ENCODE data around the gene ITSN1.

ITSN1 gene

DNA sequence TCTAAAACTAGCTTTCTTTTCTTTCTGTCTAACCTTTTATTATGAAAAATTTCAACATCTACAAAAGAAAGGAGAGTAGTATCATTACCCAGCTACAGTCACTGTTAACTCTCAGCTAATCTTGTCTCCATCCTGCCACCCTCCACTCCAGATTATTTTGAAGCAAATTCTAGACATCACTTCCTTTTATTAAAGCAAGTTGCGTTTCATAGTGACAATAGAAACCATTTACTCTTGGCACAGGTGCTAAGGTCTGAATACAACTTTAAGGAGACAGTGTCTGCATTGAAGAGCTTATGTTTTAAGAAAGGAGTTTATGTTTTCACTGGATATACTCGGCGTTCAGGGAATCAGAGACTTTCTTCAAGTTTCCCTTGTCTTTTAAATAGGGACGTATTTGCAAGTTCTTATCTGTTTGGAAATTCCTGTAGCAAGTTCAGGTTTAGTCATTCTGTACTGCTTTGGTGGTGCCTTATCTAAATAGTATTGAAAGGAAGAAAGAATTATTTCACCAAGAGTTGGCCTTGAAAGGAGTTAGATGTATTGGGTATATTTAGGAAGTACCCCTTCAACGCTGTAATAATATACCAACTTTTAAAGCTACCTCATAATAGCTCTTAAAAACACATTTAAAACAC lies 42.7 kb downstream of the ITSN1 start:
- CTCF ChIA-PET: interaction anchor here (1.5 to 1.8 kb wide), 2 partner anchors 8 to 12 kb away, joined by 4 read pairs; no protein-coding TSS in a partner anchor
- TF ChIP-seq, protein P1, sequence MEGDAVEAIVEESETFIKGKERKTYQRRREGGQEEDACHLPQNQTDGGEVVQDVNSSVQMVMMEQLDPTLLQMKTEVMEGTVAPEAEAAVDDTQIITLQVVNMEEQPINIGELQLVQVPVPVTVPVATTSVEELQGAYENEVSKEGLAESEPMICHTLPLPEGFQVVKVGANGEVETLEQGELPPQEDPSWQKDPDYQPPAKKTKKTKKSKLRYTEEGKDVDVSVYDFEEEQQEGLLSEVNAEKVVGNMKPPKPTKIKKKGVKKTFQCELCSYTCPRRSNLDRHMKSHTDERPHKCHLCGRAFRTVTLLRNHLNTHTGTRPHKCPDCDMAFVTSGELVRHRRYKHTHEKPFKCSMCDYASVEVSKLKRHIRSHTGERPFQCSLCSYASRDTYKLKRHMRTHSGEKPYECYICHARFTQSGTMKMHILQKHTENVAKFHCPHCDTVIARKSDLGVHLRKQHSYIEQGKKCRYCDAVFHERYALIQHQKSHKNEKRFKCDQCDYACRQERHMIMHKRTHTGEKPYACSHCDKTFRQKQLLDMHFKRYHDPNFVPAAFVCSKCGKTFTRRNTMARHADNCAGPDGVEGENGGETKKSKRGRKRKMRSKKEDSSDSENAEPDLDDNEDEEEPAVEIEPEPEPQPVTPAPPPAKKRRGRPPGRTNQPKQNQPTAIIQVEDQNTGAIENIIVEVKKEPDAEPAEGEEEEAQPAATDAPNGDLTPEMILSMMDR (IDR thresholded peaks at IDR 0.05; ENCODE audit: control extremely low read depth, extremely low read depth, low read depth, missing control alignments): no peak

DNA sequence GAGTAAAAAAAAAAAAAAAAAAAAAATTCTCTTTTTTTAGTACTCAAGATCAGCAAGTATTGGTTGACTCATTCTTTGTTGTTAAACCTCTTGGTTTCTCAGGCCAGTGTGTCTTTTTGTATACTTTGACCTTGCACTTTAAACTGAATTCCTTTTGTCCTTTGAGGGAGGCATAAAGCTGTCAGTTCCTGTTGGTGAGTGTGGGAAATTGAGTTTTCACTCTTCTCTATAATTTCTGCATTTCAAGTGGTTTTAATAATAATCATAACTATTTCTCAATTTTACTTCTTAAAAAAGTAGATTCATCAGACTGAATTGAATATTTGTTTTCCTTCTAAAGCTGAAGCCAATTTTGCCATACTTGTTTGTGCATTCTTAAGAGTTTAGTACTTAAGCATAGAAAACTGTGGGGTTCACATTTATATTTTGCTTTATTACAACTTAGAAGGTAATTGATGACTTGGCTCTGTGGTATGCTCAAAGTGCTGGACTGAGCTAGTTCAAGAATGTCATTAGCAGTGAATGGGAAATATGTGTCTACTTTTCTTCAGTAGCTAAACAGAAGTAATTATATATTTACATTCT lies 43.4 kb downstream of the ITSN1 start:
- TF ChIP-seq, protein P1 (IDR thresholded peaks at IDR 0.05; ENCODE audit: control extremely low read depth, extremely low read depth, low read depth, missing control alignments): no peak
- CTCF ChIA-PET: interaction anchor here (0.8 to 1.8 kb wide), 4 partner anchors 8 to 29 kb away, joined by 3 to 4 read pairs (median 4); no protein-coding TSS in a partner anchor
- POLR2A ChIA-PET: interaction anchor here (0.6 kb wide), 1 partner anchor 12 kb away, joined by 5 read pairs; no protein-coding TSS in a partner anchor
- no peak for DNase-seq (ENCODE audit: extremely low spot score)

More for the DNA sequence above, 42.7 kb downstream of the ITSN1 start:
- no peak for DNase-seq (ENCODE audit: extremely low spot score)
- POLR2A ChIA-PET: interaction anchor here (0.6 kb wide), 1 partner anchor 11 kb away, joined by 5 read pairs; no protein-coding TSS in a partner anchor

DNA sequence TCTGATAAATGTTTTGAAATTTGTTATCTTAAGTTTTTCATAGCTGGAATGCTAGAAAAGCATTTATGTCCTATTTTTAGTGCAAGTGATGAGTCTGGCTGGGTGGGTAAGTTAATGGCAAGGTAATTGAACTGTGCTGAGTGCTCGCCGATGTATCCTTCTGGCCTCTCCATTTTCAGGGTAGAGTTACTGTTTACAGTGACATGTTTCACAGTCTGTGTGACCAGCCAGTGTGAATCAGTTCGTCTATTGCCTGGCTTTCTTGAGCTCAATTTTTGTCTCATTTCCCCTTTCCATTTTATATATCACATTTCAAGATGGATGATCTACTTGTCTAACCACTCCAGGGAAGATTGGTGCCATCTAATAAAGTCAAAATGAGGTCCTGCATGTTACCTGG lies 44.1 kb downstream of the ITSN1 start:
- POLR2A ChIA-PET: no interaction called here
- CTCF ChIA-PET: interaction anchor here (0.8 to 1.8 kb wide), 3 partner anchors 13 to 28 kb away, joined by 3 to 4 read pairs (median 3); no protein-coding TSS in a partner anchor
- no peak for DNase-seq (ENCODE audit: extremely low spot score)
- TF ChIP-seq, protein P1 (IDR thresholded peaks at IDR 0.05; ENCODE audit: control extremely low read depth, extremely low read depth, low read depth, missing control alignments): no peak

DNA sequence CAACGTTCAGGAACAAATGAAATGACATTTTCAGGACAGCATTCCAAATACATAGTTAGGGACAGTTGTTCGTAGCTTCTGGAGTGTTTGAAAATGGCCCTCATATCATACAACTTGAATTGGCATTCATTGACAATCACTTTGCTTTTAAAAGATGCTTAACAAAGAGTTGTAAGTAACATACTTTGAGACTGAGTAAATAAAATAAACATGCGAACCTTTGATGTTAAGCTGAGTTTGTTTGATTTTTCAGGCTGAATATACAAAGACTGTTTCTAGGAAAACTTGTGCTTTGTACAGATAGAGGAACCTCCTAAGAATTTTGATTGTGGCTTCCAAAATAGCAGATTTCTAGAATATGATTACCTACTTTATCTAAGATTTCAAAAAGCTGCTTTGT lies 45.3 kb downstream of the ITSN1 start:
- TF ChIP-seq, protein P1 (IDR thresholded peaks at IDR 0.05; ENCODE audit: control extremely low read depth, extremely low read depth, low read depth, missing control alignments): no peak
- CTCF ChIA-PET: no interaction called here
- DNase-seq (ENCODE audit: extremely low spot score): no peak
- POLR2A ChIA-PET: no interaction called here

DNA sequence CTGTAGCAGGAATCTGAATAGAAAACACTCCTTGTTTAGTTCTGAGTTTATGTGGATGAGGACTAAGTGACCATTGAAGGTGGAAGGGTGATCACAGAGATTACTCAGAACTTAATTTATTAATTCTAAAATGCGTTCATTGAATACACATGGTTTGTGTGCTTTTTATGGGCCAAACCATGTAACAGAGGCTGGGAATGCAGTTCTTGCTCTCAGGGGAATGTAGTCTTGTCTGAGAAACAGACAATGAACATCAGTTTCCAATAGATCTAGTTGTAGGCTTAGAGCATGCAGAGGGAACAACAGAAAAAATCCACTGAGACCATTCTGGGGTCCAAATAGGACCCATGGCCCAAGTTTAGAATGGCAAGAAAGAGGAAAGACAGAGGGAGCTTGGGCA lies 46.1 kb downstream of the ITSN1 start:
- ChIA-PET CTCF (no interaction called here), POLR2A (no interaction called here)
- TF ChIP-seq, protein P1 (IDR thresholded peaks at IDR 0.05; ENCODE audit: control extremely low read depth, extremely low read depth, low read depth, missing control alignments): no peak
- no peak for DNase-seq (ENCODE audit: extremely low spot score)

DNA sequence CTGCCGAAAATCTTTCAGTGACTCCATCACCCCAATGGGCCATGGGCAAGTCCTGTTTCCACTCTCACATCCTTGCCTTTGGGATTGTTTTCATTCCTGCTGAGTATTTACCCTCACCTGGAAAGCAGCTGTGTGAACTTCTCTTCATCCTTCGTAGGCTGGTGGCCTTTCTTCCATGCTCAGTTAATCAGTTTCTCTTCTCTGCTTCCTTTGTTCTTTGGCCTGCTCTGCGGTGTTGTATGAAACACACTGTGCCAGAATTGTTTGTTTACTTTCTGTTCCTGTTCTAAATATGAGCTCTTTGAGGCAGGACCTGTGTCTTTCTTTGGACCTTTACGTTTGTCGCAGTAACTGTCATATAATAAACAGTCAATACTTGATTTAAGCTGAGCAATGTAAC lies 48.6 kb downstream of the ITSN1 start:
- TF ChIP-seq, protein P1 (IDR thresholded peaks at IDR 0.05; ENCODE audit: control extremely low read depth, extremely low read depth, low read depth, missing control alignments): no peak
- CTCF ChIA-PET: no interaction called here
- POLR2A ChIA-PET: no interaction called here
- no peak for DNase-seq (ENCODE audit: extremely low spot score)

All from GM10248 (cell line).